ENCODE measurements around the gene ZNF608.

DNA sequence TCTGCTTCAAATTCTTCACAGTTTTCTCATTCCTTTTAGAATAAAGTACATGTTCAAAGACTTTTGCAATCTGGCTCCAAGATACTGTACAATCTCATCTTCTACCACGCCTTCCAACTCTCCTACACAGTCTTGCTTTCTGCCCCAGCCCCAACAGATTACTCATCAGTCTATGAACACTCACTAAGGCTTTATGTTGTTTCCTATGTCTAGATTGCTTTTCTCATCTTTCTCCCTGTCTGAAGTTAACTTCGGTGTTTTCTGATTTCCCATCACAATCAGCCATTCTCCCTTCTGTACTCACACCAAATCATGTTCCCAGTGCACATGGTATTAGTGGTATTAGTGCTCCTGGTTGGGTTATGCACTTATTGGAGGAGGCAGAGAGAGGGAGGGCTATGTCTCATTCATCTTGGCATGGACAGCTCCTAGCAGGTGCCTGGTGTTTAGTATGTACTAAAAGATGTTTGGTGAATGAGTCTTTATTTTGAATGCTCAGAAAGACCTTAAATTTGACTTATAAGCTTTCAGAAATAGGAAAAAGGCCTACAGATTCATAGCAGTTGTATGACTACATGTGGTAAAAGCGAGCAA lies 44.0 kb upstream of the ZNF608 start:
- TF ChIP-seq, protein P1, sequence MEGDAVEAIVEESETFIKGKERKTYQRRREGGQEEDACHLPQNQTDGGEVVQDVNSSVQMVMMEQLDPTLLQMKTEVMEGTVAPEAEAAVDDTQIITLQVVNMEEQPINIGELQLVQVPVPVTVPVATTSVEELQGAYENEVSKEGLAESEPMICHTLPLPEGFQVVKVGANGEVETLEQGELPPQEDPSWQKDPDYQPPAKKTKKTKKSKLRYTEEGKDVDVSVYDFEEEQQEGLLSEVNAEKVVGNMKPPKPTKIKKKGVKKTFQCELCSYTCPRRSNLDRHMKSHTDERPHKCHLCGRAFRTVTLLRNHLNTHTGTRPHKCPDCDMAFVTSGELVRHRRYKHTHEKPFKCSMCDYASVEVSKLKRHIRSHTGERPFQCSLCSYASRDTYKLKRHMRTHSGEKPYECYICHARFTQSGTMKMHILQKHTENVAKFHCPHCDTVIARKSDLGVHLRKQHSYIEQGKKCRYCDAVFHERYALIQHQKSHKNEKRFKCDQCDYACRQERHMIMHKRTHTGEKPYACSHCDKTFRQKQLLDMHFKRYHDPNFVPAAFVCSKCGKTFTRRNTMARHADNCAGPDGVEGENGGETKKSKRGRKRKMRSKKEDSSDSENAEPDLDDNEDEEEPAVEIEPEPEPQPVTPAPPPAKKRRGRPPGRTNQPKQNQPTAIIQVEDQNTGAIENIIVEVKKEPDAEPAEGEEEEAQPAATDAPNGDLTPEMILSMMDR (conservative IDR thresholded peaks at IDR 0.05; ENCODE audit: low read length): no peak
- no peak for TF ChIP-seq EZH2phosphoT487 (IDR thresholded peaks at IDR 0.05; ENCODE audit: borderline replicate concordance, low read depth, low read length)
